Fibroblast of lung (primary cell): ENCODE data around the gene AKAP6. TPM values are rescaled to one million over a fixed set of nuclear protein-coding genes. Genes with fewer than 3 reads are reported as not detected.

Source experiments
- DNase-seq, 2 donors: peaks; one replicate each; pipeline versions ENCODE4 v3.0.0 to v3.0.0-alpha.2; 2010; ENCODE audit warnings: low read depth in 2 of 2
- H2AFZ ChIP-seq: 2 replicates; pipeline ENCODE4 v1.5.1; 2012; ENCODE audit warnings: low read length, control low read depth, inconsistent platforms
- H3K27ac ChIP-seq: 2 replicates; pipeline ENCODE4 v1.5.1; 2011; ENCODE audit warnings: low read length, control low read depth; ENCODE audit not compliant: insufficient read depth
- H3K27me3 ChIP-seq: 2 replicates; pipeline ENCODE4 v1.5.1; 2011; ENCODE audit warnings: mild to moderate bottlenecking, low read length; ENCODE audit not compliant: control insufficient read depth, insufficient read depth
- H3K36me3 ChIP-seq: 2 replicates; pipeline ENCODE4 v1.5.1; 2011; ENCODE audit warnings: low read length; ENCODE audit not compliant: control insufficient read depth, insufficient read depth
- H3K4me1 ChIP-seq: 2 replicates; pipeline ENCODE4 v1.5.1; 2011; ENCODE audit warnings: low read length; ENCODE audit not compliant: control insufficient read depth, insufficient read depth; ENCODE audit errors: extremely low read depth
- H3K4me2 ChIP-seq: 2 replicates; pipeline ENCODE4 v1.5.1; 2011; ENCODE audit warnings: low read length, control low read depth; ENCODE audit not compliant: insufficient read depth; ENCODE audit errors: extremely low read depth
- H3K4me3 ChIP-seq, 4 experiments: fragments of 200-600 bp in 1 of 4; sonication (generic) in 1 of 4; replicated peaks in 1 of 4; 2 replicates each; pipeline ENCODE4 v1.5.1; 2011 to 2016; ENCODE audit warnings: low read length in 4 of 4, low read depth in 3 of 4, mild to moderate bottlenecking in 3 of 4, control low read depth in 2 of 4, inconsistent platforms in 1 of 4, mixed read lengths in 1 of 4; ENCODE audit not compliant: insufficient read depth in 1 of 4; ENCODE audit errors: control extremely low read depth in 1 of 4
- H3K79me2 ChIP-seq: 2 replicates; pipeline ENCODE4 v1.5.1; 2012; ENCODE audit warnings: mild to moderate bottlenecking, low read length, inconsistent platforms; ENCODE audit not compliant: control insufficient read depth, insufficient read depth
- H3K9ac ChIP-seq: 2 replicates; pipeline ENCODE4 v1.5.1; 2011; ENCODE audit warnings: mild to moderate bottlenecking, low read length, control low read depth; ENCODE audit not compliant: insufficient read depth
- H3K9me3 ChIP-seq: 2 replicates; pipeline ENCODE4 v1.5.1; 2012; ENCODE audit warnings: low read depth, low read length; ENCODE audit not compliant: control insufficient read depth, insufficient read depth
- H4K20me1 ChIP-seq: 2 replicates; pipeline ENCODE4 v1.5.1; 2011; ENCODE audit warnings: low read length; ENCODE audit not compliant: control insufficient read depth, insufficient read depth; ENCODE audit errors: extremely low read depth
- EZH2 ChIP-seq: IDR thresholded peaks from 2 replicates; pipeline ENCODE4 v1.5.1; 2012; ENCODE audit warnings: low read length, control low read depth, mild to moderate bottlenecking; ENCODE audit errors: missing control alignments
- polyA plus RNA-seq, 2 donors: library from polyadenylated mRNA; depleted of rRNA in 1 of 2; stranded (reverse) in 1 of 2; unstranded in 1 of 2; fragments of >200 nt; gene quantifications; 2 replicates each; pipeline ENCODE4 v1.2.1, GENCODE V29; 2011 to 2012; ENCODE audit warnings: missing spikeins in 1 of 2
- total RNA-seq: library from RNA; depleted of rRNA; stranded (reverse); fragments of >200 nt; gene quantifications from 2 replicates; pipeline ENCODE4 v1.2.1, GENCODE V29; 2014
- TF ChIP-seq, protein P1 (sequence below), 2 donors: IDR thresholded peaks in 1 of 2; conservative IDR thresholded peaks in 1 of 2; 1 replicate in 1 of 2; 2 replicates in 1 of 2; pipeline ENCODE4 v1.5.1; 2011 to 2012; ENCODE audit warnings: low read length in 2 of 2, control low read depth in 1 of 2, inconsistent platforms in 1 of 2, low read depth in 1 of 2, mild to moderate bottlenecking in 1 of 2

AKAP6 gene
- total and polyA plus RNA-seq, 2 donors (not counting 1 experiment from before 2014, with no cell fraction given), result 3.3 to 10.9 TPM

GRCh38 chr14:32630701-32631100 lies 301.6 kb downstream of the AKAP6 start:
- Histone ChIP-seq H3K9me3 (no peaks in the 10 kb centered on the region), H3K4me3 (no peak overlapping the region), H3K79me2 (no peaks in the 10 kb centered on the region), H3K27ac (no peak overlapping the region), H3K27me3 (no peaks in the 10 kb centered on the region), H3K4me1 (peaks cover 2% of the 10 kb centered on the region), H2AFZ (no peak overlapping the region), H3K36me3 (no peaks in the 10 kb centered on the region), H3K4me2 (no peak overlapping the region), H4K20me1 (no peaks in the 10 kb centered on the region), H3K9ac (no peak overlapping the region)
- DNase-seq, result no peak
- TF ChIP-seq, protein P1, sequence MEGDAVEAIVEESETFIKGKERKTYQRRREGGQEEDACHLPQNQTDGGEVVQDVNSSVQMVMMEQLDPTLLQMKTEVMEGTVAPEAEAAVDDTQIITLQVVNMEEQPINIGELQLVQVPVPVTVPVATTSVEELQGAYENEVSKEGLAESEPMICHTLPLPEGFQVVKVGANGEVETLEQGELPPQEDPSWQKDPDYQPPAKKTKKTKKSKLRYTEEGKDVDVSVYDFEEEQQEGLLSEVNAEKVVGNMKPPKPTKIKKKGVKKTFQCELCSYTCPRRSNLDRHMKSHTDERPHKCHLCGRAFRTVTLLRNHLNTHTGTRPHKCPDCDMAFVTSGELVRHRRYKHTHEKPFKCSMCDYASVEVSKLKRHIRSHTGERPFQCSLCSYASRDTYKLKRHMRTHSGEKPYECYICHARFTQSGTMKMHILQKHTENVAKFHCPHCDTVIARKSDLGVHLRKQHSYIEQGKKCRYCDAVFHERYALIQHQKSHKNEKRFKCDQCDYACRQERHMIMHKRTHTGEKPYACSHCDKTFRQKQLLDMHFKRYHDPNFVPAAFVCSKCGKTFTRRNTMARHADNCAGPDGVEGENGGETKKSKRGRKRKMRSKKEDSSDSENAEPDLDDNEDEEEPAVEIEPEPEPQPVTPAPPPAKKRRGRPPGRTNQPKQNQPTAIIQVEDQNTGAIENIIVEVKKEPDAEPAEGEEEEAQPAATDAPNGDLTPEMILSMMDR (conservative IDR thresholded peaks at IDR 0.05 in 1 of 2, IDR thresholded peaks at IDR 0.05 in 1 of 2; ENCODE audit: low read depth in 1 of 2, low read length in 2 of 2), result no peak
- TF ChIP-seq EZH2, result no peak

GRCh38 chr14:32633224-32633859 lies 304.2 kb downstream of the AKAP6 start:
- H3K27me3 ChIP-seq, result no peaks in the 10 kb centered on the region
- no peaks in the 10 kb centered on the region for H3K79me2 ChIP-seq
- H3K36me3 ChIP-seq, result no peaks in the 10 kb centered on the region
- no peaks in the 10 kb centered on the region for H3K9me3 ChIP-seq
- no peaks in the 10 kb centered on the region for H4K20me1 ChIP-seq
- H3K4me2 ChIP-seq, result no peak overlapping the region
- no peak overlapping the region for H3K4me3 ChIP-seq
- H3K4me1 ChIP-seq, result peaks cover 2% of the 10 kb centered on the region
- no peak overlapping the region for H3K27ac ChIP-seq
- no peak for TF ChIP-seq EZH2
- TF ChIP-seq, protein P1 (conservative IDR thresholded peaks at IDR 0.05 in 1 of 2, IDR thresholded peaks at IDR 0.05 in 1 of 2; ENCODE audit: low read depth in 1 of 2, low read length in 2 of 2), result no peak
- no peak overlapping the region for H3K9ac ChIP-seq
- H2AFZ ChIP-seq, result no peak overlapping the region
- DNase-seq, result no peak

DNA sequence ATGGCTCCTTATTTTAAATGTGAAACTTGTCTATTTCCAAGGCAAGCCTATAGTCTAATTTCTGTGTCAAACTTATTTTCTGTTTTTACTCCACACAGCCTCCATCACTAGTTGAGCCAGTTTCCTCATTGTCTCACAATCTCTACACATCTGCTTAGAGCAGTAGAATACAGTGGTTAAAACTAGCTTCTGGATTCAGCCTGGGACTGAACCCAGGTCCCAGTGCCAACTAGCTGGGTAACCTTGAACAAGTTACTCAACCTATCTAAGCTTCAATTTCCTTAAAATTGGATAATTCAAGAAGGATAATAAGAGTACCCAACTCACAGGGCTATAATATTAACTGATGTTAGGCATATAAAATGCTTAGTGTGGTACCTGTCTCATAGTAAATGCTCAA lies 304.8 kb downstream of the AKAP6 start:
- DNase-seq, result no peak
- no peak for TF ChIP-seq EZH2
- TF ChIP-seq, protein P1 (conservative IDR thresholded peaks at IDR 0.05 in 1 of 2, IDR thresholded peaks at IDR 0.05 in 1 of 2; ENCODE audit: low read depth in 1 of 2, low read length in 2 of 2), result no peak
- no peak overlapping the region for H3K27ac ChIP-seq
- H3K9me3 ChIP-seq, result no peaks in the 10 kb centered on the region
- H3K27me3 ChIP-seq, result no peaks in the 10 kb centered on the region
- H3K36me3 ChIP-seq, result no peaks in the 10 kb centered on the region
- no peaks in the 10 kb centered on the region for H3K79me2 ChIP-seq
- no peak overlapping the region for H2AFZ ChIP-seq
- no peaks in the 10 kb centered on the region for H4K20me1 ChIP-seq
- no peak overlapping the region for H3K4me2 ChIP-seq
- peaks cover 2% of the 10 kb centered on the region for H3K4me1 ChIP-seq
- H3K9ac ChIP-seq, result no peak overlapping the region
- H3K4me3 ChIP-seq, result no peak overlapping the region
